ENCODE measurements around the gene GNAL. TPM values are rescaled to one million over a fixed set of nuclear protein-coding genes. Genes with fewer than 3 reads are reported as not detected.

Gene GNAL
- total and polyA plus RNA-seq, 2 donors from 2014 or later = 1.8 to 9.7 TPM

- DNase-seq = no peak
- no peak for FAIRE-seq
- Histone ChIP-seq H3K9ac (ENCODE audit: low read length in 3 of 3) (no peak overlapping the region), H3K27ac (ENCODE audit: low read depth in 2 of 2, low read length in 2 of 2) (no peak overlapping the region), H3K27me3 (ENCODE audit: control insufficient read depth, insufficient read depth, low read length) (no peaks in the 10 kb centered on the region), H3K9me3 (ENCODE audit: control insufficient read depth in 2 of 3, insufficient read depth in 1 of 3, low read length in 3 of 3) (no peaks in the 10 kb centered on the region), H3K36me3 (ENCODE audit: control insufficient read depth in 2 of 3, insufficient read depth in 3 of 3, low read length in 3 of 3) (no peaks in the 10 kb centered on the region), H3K4me1 (ENCODE audit: control insufficient read depth in 2 of 3, insufficient read depth in 2 of 3, low read depth in 1 of 3, low read length in 3 of 3) (no peaks in the 10 kb centered on the region), H3K4me3 (ENCODE audit: low read length in 3 of 3) (no peak overlapping the region)
- intact Hi-C loops (cut with DNase I) = no loop called here
- TF ChIP-seq CTCF (IDR thresholded peaks at IDR 0.05; ENCODE audit: borderline replicate concordance, extremely low read depth, insufficient read depth) = no peak
These were observed 100.8 kb downstream of the GNAL start for GRCh38 chr18:11789716-11790510.

- TF ChIP-seq CTCF (IDR thresholded peaks at IDR 0.05; ENCODE audit: borderline replicate concordance, extremely low read depth, insufficient read depth) = no peak
These were observed 102.1 kb downstream of the GNAL start for GRCh38 chr18:11791131-11791530.

GRCh38 chr18:11792632-11793031 lies 103.6 kb downstream of the GNAL start:
- no peak for FAIRE-seq
- no peak for TF ChIP-seq CTCF (IDR thresholded peaks at IDR 0.05; ENCODE audit: borderline replicate concordance, extremely low read depth, insufficient read depth)
- intact Hi-C loops (cut with DNase I) = no loop called here

More at GRCh38 chr18:11791131-11791530, 102.1 kb downstream of the GNAL start:
- DNase-seq (no peak), FAIRE-seq (no peak)
- intact Hi-C loops (cut with DNase I) = no loop called here
- no peak overlapping the region for H3K27ac ChIP-seq (ENCODE audit: low read depth in 2 of 2, low read length in 2 of 2)
- H3K9ac ChIP-seq (ENCODE audit: low read length in 3 of 3) = no peak overlapping the region
- no peaks in the 10 kb centered on the region for H3K4me1 ChIP-seq (ENCODE audit: control insufficient read depth in 2 of 3, insufficient read depth in 2 of 3, low read depth in 1 of 3, low read length in 3 of 3)
- H3K4me3 ChIP-seq (ENCODE audit: low read length in 3 of 3) = no peak overlapping the region
- no peaks in the 10 kb centered on the region for H3K36me3 ChIP-seq (ENCODE audit: control insufficient read depth in 2 of 3, insufficient read depth in 3 of 3, low read length in 3 of 3)
- H3K9me3 ChIP-seq (ENCODE audit: control insufficient read depth in 2 of 3, insufficient read depth in 1 of 3, low read length in 3 of 3) = no peaks in the 10 kb centered on the region
- H3K27me3 ChIP-seq (ENCODE audit: control insufficient read depth, insufficient read depth, low read length) = no peaks in the 10 kb centered on the region

More at GRCh38 chr18:11792632-11793031, 103.6 kb downstream of the GNAL start:
- Histone ChIP-seq H3K9me3 (ENCODE audit: control insufficient read depth in 2 of 3, insufficient read depth in 1 of 3, low read length in 3 of 3) (no peaks in the 10 kb centered on the region), H3K36me3 (ENCODE audit: control insufficient read depth in 2 of 3, insufficient read depth in 3 of 3, low read length in 3 of 3) (no peaks in the 10 kb centered on the region), H3K9ac (ENCODE audit: low read length in 3 of 3) (no peak overlapping the region), H3K4me3 (ENCODE audit: low read length in 3 of 3) (no peak overlapping the region), H3K27me3 (ENCODE audit: control insufficient read depth, insufficient read depth, low read length) (no peaks in the 10 kb centered on the region), H3K27ac (ENCODE audit: low read depth in 2 of 2, low read length in 2 of 2) (no peak overlapping the region), H3K4me1 (ENCODE audit: control insufficient read depth in 2 of 3, insufficient read depth in 2 of 3, low read depth in 1 of 3, low read length in 3 of 3) (no peaks in the 10 kb centered on the region)
- no peak for DNase-seq

Data from kidney (tissue), 14 donors.